NCI-H2171 treated with DMSO at 0.1 percent for 48 hours (cell line): ENCODE results near the gene MYD88.

ENCODE experiments used
- DNase-seq: peaks from one replicate; lab custom pipeline; 2025; lab: John Stamatoyannopoulos, UW

MYD88 gene

DNA sequence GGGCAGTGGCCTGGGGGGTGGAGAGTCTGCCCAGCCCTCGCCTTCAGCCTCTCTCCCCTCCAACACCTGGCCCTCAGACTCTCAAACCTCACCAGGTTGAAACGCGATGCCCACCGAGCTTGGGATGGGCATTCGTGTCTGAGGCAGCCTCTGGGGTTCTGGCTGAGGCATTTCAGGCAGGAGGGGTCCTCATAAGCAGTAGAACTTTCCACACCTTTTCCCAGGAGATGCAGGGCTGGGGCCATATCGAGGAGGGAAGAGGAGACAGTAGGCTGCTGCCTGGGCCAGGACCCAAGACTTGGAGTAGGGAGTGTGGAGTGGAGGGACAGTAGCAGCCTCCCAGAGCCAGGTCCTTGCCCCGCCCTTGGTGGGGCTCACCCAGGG is 26.1 kb upstream of the MYD88 start:
- DNase-seq = no peak

DNA sequence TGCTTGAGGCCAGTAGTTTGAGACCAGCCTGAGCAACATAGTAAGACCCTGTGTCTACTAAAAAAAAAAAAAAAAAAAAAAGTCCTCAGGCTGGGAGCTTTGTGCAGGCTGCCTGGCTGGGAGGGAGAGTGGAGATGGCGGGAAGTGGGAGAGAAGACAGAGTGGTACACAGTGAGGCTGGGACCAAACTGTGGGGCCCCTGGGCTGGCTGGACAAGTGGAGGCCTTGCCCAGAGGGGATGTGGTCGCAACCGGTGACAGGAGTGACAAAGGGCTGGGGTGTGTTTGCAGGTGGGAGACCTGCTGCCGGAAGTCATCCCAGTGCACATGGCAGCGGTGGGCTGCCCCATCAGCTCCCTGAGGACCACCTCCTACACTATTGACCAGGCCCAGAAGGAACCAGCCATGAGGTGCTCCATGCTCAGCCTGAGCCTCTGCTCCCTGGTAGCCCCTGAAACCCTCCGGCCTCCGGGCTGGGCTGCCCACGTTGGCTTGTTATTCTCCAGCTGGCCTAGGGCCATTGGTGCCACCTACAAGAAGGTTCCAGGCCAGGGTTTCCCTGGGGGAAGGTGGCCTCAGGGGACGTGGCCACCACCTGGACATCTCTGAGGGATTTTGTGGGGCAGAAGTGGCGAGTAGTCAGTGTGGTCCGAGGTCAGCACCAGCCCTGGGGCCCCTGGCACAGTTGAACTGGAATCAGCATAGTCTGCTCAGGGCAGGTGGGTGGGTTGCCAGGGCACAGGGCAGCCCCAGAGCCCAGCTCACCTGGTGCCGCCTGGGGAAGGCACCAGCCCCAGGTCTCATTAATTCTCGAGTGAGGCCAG is 24.2 kb upstream of the MYD88 start:
- no peak for DNase-seq

DNA sequence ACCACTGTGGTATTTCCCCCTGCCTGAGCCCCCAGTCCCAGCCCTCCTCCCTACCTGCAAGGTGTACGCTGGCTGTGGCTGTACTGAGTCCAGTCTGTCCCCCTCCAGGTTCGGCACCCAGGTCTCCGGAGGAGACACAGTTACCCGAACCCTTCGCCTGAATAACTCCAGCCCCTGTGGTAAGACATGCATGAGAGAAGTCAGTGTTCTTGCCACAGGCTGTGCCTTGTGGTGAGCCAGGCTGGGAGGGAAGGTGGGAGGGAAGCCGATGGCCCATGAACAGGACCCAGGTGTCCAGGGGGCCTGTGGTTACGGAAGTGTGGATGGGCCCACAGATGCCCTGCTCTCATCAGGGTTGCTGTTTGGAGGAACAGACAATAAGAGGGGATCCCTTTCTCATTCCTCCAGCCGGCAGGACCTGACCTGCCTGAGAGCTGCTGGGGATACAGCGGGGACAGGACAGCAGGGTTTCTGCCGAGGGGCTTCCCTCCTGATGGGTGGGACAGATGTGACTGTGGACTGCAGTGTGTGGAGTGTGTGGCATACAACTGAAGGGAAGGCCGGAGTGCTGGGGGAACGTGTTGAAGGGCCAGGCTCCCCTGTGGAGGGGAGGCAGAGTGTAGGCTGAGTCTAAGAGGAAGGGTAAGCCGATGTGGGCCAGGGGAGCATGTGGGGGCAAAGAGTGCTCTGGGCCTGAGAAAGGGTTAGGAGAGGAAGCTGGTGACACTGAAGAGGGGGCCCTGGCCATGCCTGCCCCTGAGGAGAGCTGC is 23.4 kb upstream of the MYD88 start:
- no peak for DNase-seq

DNA sequence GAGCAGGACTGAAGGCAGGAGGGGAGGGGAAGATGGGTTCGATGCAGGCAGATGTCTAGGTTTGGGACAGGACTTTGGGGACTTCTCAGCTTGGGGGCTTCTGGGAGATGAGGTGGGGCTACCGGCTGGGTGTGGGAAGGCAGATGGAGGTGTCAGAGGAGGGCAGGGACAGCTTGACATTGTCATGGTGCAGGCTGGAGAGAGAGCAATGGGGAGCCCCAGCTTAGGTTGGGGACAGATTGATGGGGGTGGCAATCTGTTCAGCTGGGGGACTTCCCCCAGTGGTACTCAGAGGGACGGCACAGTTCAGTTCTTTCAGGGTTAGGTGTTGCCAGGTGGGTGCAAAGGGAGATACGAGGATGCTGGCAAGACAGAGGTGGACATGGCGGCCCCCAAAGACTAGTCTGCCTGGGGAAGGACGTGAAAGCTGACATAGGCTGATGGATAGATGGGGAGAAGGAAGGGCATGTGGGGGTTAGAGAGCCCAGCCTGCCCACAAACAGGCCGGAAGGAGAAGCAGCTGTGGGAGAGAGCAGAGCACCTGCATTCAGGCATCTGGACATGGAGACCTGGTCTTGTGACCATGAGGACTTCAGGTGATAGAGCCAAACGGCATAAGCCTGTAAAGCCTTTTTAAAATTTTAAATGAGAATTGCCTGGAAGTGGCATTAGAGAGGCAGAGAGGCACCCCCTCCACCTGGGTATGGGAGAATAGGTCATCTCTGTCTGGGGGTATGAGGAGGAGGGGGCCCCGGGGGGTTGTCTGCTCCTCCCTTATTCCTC is 22.6 kb upstream of the MYD88 start:
- DNase-seq = no peak

DNA sequence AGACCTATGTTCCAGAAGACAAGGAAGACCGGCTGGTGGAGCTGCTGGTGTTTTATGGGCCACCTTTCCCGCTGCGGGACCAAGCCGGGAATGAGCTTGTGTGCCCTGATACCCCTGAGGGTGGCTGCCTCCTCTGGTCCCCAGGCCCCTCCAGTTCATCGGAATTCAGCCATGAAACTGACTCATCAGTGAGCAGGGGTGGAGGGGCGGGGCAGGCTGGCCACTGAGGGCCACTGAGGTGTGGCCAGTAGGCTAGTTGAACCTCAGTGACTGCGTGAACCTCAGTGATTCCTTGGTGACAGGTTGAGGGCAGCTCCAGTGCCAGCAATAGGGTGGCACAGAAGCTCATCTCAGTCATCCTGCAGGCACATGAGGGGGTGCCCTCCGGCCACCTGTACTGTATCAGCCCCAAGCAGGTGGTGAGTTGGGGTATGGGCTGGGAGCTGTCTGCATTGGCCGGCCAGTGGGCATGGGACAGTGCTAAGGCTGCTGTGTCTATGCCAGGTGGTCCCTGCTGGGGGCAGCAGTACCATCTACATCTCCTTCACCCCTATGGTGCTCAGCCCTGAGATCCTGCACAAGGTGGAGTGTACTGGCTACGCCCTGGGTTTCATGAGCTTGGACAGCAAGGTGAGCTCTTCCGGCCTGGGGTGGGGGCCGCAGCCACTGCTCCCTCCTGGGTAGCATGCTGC is 21.8 kb upstream of the MYD88 start:
- no peak for DNase-seq

DNA sequence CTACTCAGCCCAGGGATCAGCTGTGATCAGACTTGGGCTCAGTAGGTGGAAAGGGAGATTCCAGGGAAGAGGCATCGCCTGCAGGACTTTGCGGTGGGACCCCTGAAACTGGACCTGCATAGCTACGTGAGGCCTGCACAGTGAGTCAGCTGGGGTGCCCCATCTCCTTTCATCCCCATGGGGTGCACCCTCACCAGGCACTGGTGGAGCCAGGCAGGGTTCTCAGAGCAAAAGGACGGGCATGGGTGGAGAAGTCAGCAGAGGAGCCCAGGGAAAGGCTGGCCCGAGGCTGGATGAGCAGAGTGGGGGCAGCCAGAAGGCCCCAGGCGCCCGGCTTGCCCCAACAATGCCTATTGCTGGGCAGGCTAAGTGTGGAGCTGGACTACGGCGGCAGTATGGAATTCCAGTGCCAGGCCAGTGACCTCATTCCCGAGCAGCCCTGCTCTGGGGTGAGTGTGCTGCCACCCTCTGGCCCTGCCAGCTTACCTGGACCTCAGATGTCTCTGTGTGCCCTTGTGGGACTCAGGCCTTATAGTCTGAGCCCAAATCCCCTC is 21.2 kb upstream of the MYD88 start:
- no peak for DNase-seq

DNA sequence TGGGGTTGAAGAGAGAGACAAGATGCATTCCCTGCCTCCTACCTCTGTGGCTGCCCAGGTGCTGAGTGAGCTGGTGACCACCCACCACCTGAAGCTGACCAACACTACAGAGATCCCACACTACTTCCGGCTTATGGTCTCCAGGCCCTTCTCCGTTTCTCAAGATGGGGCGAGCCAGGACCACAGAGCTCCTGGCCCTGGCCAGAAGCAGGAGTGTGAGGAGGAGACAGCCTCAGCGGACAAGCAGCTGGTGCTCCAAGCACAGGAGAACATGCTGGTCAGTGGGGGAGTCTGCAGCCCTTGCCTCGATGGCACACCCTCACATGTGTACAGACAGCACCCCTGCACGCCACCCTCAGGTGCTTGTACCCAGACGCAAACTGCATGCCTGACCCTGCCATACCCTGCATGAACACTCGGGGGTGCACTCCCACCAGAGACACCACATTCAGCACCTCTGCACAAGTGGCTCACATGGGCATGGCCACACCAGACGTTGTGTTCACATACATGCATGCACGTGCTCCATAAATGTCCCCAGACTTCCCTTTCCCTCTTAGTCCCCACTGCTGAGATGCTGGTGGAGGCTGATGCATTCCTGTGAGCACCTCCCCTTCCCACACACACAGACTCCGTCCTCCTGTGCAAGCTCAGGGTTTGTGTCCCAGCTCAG is 20.6 kb upstream of the MYD88 start:
- DNase-seq = no peak

DNA sequence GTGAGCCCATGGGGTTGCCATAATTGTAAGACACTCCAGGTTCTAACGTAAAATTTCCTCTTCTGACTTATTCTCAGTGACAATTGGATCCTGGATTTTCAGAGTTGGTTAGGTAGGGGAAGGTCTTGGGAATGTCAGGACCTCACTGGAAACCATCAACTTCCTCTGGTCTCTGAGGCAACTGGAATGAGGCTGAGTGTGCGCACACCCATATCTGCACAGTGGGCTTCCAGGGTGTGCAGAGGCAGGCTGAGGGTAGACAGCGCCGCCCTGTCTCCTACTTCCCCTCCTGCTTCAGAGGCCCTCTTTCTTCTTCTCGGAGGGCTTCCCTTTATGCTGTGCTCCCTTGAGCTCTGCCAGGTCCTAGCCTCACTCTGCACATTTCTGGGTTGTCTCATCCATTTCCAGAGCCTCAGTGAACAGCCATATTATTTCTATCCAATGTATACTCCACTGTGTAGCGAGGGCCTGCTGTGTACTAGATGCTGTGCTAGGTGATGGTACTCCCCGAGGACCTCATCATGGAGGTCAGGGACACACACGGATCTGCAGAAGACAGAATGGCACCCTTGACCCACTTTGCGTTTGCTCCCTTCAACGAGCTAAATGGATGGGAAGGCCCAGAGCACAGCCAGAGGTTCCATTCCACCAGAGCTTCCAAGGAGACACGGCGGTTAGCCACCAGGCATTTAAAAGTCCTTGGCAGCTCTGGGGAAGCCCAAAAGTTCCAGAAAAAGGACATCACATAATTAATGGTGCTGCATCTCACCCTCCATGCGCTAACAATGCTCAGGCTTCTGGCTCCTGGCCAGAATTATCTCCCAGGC is 19.8 kb upstream of the MYD88 start:
- no peak for DNase-seq

DNA sequence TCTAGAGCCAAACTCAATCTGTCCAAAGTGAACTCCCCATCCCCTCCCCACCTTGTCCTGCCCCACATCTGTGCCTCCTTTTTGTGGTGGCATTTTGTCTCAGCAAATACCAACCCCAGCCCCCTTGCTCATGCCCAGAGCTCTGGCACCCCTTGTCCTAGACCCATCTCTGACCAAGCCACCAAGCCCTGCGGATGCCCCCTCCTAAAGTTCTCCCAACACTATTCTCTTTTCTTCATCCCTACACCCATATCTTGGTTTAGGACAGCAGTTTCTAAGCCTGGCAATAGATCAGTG is 19.3 kb upstream of the MYD88 start:
- DNase-seq = no peak

DNA sequence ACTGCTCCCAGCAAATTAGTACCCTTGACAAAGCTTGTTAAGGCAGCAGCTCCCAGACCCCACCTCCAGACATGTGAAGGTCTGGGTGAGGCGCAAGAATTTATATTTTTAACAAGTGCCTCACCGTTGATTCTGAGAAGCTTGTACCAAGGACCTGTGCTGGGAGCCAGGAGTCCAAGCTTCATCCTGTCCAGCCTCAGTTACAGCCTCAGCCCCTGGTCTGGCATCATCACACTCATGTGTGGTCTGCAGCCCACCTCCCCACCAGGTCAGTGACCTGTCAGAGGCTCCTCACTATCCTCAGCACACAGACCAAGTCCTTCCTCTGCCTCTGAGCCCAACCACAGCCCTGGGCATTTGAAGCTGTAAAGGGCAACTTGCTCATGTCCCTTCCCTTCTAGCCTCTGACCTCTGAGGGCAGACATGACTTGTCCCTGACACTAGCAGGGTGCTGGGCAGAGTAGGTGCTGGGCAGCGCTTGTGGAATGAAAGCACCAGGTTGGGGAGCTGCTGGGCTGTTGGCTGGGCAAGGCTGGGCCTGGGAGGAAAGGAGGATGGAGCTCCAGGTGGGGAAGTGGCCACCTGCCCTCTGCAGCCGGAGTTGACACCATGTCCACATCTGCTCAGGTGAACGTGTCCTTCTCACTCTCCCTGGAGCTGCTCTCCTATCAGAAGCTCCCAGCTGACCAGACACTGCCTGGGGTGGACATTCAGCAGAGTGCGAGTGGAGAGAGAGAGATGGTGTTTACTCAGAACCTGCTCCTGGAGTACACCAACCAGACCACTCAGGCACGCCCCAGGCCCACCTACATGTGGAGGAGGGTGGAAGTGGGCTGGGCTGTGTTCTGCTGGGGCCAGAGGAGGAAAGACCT is 18.4 kb upstream of the MYD88 start:
- no peak for DNase-seq

DNA sequence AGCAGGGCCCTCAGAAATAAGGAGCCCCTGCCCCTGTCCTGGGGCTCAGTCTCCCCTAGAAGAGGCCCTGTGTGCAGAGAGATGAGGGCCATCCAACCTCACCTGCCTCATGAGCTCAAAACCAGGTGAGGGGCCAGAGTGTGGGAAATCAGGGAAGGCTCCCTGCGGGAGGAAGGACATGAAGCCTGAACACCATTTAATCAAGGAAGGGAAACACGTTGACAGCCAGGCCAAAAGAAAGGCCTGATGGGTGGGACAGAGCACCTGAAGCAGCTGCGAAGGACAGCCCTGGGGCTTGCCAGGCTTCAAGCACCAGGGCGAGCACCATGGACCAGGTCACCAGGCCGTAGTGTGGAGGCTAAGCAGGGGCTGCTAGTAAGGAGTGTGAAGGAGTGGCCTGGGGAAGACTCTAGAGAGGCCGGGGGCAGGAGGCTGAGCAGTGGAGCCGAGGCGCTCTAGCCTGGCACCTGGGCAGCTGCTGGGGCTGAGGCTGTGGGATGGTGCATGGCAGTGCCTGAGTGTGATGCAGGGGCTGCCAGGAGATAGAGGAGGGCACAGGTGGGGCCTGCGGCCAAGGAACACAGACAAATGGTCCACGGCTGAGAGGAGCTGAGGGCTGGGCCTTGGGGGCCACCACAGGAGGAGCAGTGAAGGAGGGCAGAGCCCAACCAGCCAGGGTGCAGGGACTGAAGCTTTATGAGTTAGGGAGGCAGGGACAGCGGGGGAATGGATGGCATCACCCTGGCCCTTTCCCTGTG is 17.6 kb upstream of the MYD88 start:
- DNase-seq = no peak

DNA sequence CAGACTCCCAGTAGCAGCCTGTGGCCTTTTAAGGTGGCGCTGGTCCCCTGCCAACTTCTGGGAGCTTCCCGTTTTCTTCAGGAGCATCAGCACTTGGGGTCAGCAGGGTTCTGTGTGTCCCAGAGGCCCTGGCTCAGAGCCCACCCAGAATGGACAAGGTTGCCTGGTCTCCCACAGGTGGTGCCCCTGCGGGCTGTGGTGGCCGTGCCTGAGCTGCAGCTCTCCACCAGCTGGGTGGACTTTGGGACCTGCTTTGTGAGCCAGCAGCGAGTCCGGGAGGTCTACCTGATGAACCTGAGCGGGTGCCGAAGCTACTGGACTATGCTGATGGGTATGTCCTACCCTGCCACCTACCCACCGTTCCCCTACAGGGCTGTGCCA is 17.0 kb upstream of the MYD88 start:
- DNase-seq = no peak

DNA sequence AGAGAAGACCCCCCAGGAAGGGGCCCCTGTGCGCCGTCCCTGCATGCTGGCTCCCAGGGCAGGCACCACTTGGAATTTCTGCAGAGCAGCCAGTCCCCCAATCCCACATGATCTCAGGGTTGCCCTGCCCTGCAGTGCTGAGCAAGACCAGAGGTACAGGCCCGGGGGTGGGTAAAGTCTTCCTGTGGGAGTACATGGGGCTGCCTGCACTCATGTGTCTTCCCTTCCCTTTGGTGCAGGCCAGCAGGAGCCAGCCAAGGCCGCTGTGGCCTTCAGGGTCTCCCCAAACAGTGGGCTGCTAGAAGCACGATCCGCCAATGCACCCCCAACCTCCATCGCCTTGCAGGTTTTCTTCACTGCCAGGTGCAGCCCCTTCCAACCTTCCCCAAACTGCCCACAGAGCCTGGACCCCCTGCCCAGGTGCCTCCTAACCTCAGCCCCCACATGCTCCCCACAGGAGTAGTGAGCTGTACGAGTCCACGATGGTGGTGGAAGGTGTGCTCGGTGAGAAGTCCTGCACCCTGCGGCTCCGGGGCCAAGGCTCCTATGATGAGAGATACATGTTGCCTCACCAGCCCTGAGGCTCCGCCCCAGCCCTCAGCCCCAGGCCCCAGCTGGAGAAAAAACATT is 16.5 kb upstream of the MYD88 start:
- DNase-seq = no peak

DNA sequence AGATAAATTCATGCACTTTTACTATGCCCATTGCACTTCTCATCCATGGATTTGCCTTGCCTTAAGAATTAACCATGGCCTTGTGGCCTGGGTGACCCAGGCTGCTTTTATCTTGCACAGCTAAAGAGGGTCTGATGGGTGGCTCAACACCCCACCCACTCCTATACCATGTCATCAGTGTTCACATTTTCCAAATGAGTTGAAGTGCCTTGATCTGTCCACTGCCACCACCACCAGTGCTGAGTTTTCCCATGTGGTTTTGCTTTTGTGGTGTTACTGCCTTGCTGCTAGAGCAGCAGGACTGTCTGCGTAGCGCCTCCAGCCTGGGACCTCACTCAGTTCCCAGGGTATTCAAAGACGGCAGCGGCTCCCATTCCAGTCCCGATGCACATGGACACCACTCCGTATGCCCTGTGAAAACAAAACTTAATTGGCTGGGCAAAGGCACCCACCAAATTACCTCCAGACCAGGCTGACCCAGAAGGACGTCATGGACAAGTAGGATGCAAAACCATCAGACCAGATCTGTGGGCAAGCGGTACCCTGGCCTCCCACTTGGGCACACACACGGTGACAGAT is 15.7 kb upstream of the MYD88 start:
- DNase-seq = no peak

DNA sequence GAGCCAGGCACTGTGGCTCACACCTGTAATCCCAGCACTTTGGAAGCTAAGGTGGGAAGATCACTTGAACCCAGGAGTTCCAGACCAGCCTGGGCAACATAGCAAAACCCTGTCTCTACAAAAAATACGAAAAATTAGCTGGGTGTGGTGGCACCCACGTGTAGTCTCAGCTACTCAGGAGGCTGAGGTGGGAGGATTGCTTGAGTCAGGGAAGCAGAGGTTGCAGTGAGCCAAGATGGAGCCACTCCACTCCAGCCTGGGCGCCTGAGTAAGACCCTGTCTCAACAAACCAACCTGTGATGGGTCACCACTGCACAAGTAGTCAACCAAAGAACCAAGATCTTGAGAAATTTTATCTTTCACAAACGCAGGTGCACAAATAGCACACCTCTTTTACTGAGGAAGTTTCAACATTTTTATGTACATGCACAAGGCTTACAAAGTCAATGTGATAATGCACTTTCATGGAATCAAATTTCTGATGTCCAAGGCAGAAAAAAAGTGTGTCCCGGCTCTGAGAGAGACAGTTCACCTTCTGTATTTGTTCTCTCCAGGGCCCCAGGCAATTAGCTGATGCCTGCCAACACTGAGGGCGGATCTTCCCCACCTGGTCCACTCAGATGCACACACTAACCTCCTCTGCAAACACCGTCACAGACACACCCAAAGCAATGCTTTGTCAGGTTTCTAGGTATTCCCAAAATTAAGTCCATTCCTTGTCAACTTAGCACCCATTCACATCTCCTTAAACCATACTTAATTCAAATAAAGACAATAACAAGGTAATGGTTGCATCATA is 13.9 kb upstream of the MYD88 start:
- DNase-seq = no peak

DNA sequence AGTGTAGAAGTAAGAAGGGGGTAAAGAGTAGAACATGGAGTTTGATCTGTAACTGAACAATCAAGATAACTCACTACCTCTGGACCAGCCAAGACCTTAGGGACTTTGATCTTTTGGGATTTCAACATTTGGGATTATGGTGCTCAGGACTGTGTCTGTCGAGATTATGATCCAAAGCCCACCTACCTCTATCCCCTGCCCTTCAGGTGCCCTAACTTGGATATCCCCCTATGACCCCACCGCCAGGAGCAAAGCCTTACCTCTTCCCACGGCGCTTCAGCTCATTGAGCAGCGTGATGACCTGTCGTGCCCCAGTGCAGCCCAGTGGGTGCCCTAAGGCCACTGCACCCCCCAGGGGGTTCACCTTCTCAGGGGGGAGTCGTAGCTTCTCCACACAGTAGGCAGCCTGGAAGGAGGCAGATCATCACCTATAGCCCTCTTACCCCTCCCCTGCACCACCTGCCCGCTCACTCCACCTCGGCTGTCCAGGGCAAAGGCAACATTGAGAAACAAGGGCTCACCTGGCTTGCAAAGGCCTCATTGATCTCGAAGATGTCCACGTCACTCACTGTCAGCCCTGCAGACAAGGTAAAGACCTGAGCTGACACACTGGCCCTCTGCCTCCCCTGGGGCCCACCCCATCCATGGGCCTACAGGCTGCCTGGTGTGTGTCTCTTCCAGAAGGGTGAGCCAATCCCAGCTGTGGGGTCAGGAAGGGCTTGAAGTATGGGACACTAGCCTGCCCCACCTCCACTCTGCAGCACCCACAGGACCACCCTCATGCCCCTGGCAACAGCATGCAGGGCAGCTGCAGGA is 12.9 kb upstream of the MYD88 start:
- DNase-seq = no peak
